H1 (cell line): ENCODE data around the gene SERPINA1. TPM values are rescaled to one million over a fixed set of nuclear protein-coding genes. Genes with fewer than 3 reads are reported as not detected.
"Not testable (repeated sequence)": the region's sequence is repeated elsewhere in the genome, so short reads cannot be mapped to it uniquely, and the experiment has no call there.

ENCODE experiments used
- CTCF ChIA-PET: fragments of 300-600 bp; sonication (Branson Sonifier 250); formaldehyde crosslinking; loops from one replicate; lab custom pipeline; 2021; ENCODE audit not compliant: partially characterized antibody; lab: Charles Lee
- POLR2A ChIA-PET: fragments of 300-600 bp; sonication (Branson Sonifier 250); formaldehyde crosslinking; loops from one replicate; lab custom pipeline; 2021; ENCODE audit warnings: inconsistent platforms; ENCODE audit not compliant: partially characterized antibody; lab: Charles Lee
- DNase-seq, 2 experiments: peaks; one replicate each; pipeline versions ENCODE4 v3.0.0 to v3.0.0-alpha.2; 2010 to 2022; ENCODE audit warnings: low spot score in 2 of 2, low read depth in 1 of 2, mixed read lengths in 1 of 2
- FAIRE-seq: peaks from 2 replicates; lab custom pipeline; 2011; peaks lifted over from hg19 to GRCh38; lab: Jason Lieb, UNC
- H2AFZ ChIP-seq: 2 replicates; pipeline ENCODE4 v1.8.1; 2012; ENCODE audit warnings: low read length, inconsistent platforms
- H2AK5ac ChIP-seq: 2 replicates; pipeline ENCODE4 v1.6.1; 2013; ENCODE audit warnings: low read depth, low read length
- H2BK120ac ChIP-seq: replicated peaks from 2 replicates; pipeline ENCODE3; 2013; ENCODE audit warnings: low read depth, low read length, inconsistent platforms
- H2BK12ac ChIP-seq: 2 replicates; pipeline ENCODE4 v1.6.1; 2013; ENCODE audit warnings: low read depth, low read length
- H2BK15ac ChIP-seq: 2 replicates; pipeline ENCODE4 v1.6.1; 2013; ENCODE audit warnings: low read length
- H2BK20ac ChIP-seq: 2 replicates; pipeline ENCODE4 v1.6.1; 2013; ENCODE audit warnings: low read length
- H2BK5ac ChIP-seq: 2 replicates; pipeline ENCODE4 v1.6.1; 2013; ENCODE audit warnings: low read depth, low read length
- H3K14ac ChIP-seq: 2 replicates; pipeline ENCODE4 v1.6.1; 2013; ENCODE audit warnings: inconsistent platforms; ENCODE audit not compliant: insufficient read length
- H3K18ac ChIP-seq: 2 replicates; pipeline ENCODE4 v1.6.1; 2013; ENCODE audit warnings: low read length; ENCODE audit errors: extremely low read depth
- H3K23ac ChIP-seq: 2 replicates; pipeline ENCODE4 v1.6.1; 2013; ENCODE audit warnings: inconsistent platforms; ENCODE audit not compliant: insufficient read length
- H3K23me2 ChIP-seq: 2 replicates; pipeline ENCODE4 v1.6.1; 2013; ENCODE audit warnings: low read depth, low read length
- H3K27ac ChIP-seq: 2 replicates; pipeline ENCODE4 v1.6.1; 2011; ENCODE audit warnings: low read depth, low read length, inconsistent platforms
- H3K27me3 ChIP-seq, 4 experiments: replicated peaks in 1 of 4; 1 replicate in 1 of 4; 2 replicates in 3 of 4; pipeline versions ENCODE4 v1.6.1 to v1.8.1; 2011 to 2013; ENCODE audit warnings: low read length in 3 of 4, mild to moderate bottlenecking in 3 of 4, inconsistent platforms in 2 of 4, mixed read lengths in 2 of 4, moderate library complexity in 1 of 4; ENCODE audit not compliant: control insufficient read depth in 3 of 4, insufficient read depth in 3 of 4; ENCODE audit errors: extremely low read depth in 1 of 4
- H3K36me3 ChIP-seq, 4 experiments: 2 replicates each; pipeline versions ENCODE4 v1.6.1 to v1.8.1; 2011 to 2013; ENCODE audit warnings: mild to moderate bottlenecking in 4 of 4, low read length in 3 of 4, moderate library complexity in 2 of 4, control low read depth in 1 of 4, inconsistent platforms in 1 of 4; ENCODE audit not compliant: insufficient read depth in 4 of 4, control insufficient read depth in 2 of 4
- H3K4ac ChIP-seq: replicated peaks from 2 replicates; pipeline ENCODE3; 2013; ENCODE audit warnings: low read length, low read depth, mixed read lengths, inconsistent platforms; ENCODE audit not compliant: insufficient read length
- H3K4me1 ChIP-seq, 4 experiments: replicated peaks in 1 of 4; 1 replicate in 1 of 4; 2 replicates in 3 of 4; pipeline versions ENCODE4 v1.6.1 to v1.8.1; 2011 to 2013; ENCODE audit warnings: low read length in 3 of 4, inconsistent platforms in 2 of 4, mixed read lengths in 1 of 4; ENCODE audit not compliant: insufficient read depth in 4 of 4, control insufficient read depth in 3 of 4
- H3K4me2 ChIP-seq, 2 experiments: 2 replicates each; pipeline versions ENCODE4 v1.6.1 to v1.8.1; 2011 to 2013; ENCODE audit warnings: low read depth in 2 of 2, low read length in 2 of 2, control low read depth in 1 of 2, inconsistent platforms in 1 of 2, mild to moderate bottlenecking in 1 of 2; ENCODE audit not compliant: insufficient read depth in 1 of 2
- H3K4me3 ChIP-seq, 4 experiments: fragments of 200-600, 300-600 bp in 1 of 4; sonication (generic), shearing (Covaris generic), sonication (Bioruptor Twin) in 1 of 4; 2 replicates each; pipeline versions ENCODE4 v1.5.1 to v1.8.1; 2011 to 2016; ENCODE audit warnings: low read length in 4 of 4, low read depth in 3 of 4, control low read depth in 2 of 4, inconsistent platforms in 2 of 4, mild to moderate bottlenecking in 2 of 4, mixed read lengths in 1 of 4, moderate library complexity in 1 of 4; ENCODE audit not compliant: insufficient read depth in 2 of 4; ENCODE audit errors: extremely low read depth in 1 of 4
- H3K56ac ChIP-seq: replicated peaks from 2 replicates; pipeline ENCODE3; 2013; ENCODE audit warnings: low read depth, mild to moderate bottlenecking, mixed read lengths, low read length, inconsistent platforms; ENCODE audit not compliant: insufficient read length
- H3K79me1 ChIP-seq: 2 replicates; pipeline ENCODE4 v1.6.1; 2013; ENCODE audit warnings: low read depth, low read length, control low read depth
- H3K79me2 ChIP-seq, 2 experiments: 2 replicates each; pipeline versions ENCODE4 v1.6.1 to v1.8.1; 2012 to 2013; ENCODE audit warnings: low read length in 2 of 2, mild to moderate bottlenecking in 2 of 2, inconsistent platforms in 1 of 2; ENCODE audit not compliant: insufficient read depth in 2 of 2, control insufficient read depth in 1 of 2
- H3K9ac ChIP-seq, 4 experiments: replicated peaks in 1 of 4; 1 replicate in 1 of 4; 2 replicates in 3 of 4; pipeline versions ENCODE4 v1.6.1 to v1.8.1; 2011 to 2013; ENCODE audit warnings: low read depth in 3 of 4, low read length in 3 of 4, control low read depth in 2 of 4, mild to moderate bottlenecking in 2 of 4, moderate library complexity in 2 of 4, inconsistent platforms in 1 of 4; ENCODE audit errors: extremely low read depth in 1 of 4
- H3K9me3 ChIP-seq, 2 experiments: 2 replicates each; pipeline versions ENCODE4 v1.6.1 to v1.8.1; 2012 to 2013; ENCODE audit warnings: mild to moderate bottlenecking in 2 of 2, moderate library complexity in 2 of 2, control low read depth in 1 of 2, inconsistent platforms in 1 of 2, low read depth in 1 of 2, low read length in 1 of 2, mixed read lengths in 1 of 2; ENCODE audit not compliant: insufficient read depth in 2 of 2
- H4K20me1 ChIP-seq, 2 experiments: replicated peaks in 1 of 2; 2 replicates each; pipeline versions ENCODE3 to v1.8.1; 2011 to 2013; ENCODE audit warnings: inconsistent platforms in 2 of 2, low read length in 2 of 2, mild to moderate bottlenecking in 1 of 2; ENCODE audit not compliant: insufficient read depth in 2 of 2, control insufficient read depth in 1 of 2
- H4K5ac ChIP-seq: 2 replicates; pipeline ENCODE4 v1.6.1; 2013; ENCODE audit warnings: low read length, low read depth, mixed read lengths, inconsistent platforms; ENCODE audit not compliant: insufficient read length
- H4K8ac ChIP-seq: 2 replicates; pipeline ENCODE4 v1.8.0; 2013; ENCODE audit warnings: mild to moderate bottlenecking, moderate library complexity, low read length, inconsistent platforms; ENCODE audit not compliant: insufficient read depth; ENCODE audit errors: extremely low read depth
- H4K91ac ChIP-seq: replicated peaks from 2 replicates; pipeline ENCODE3; 2013; ENCODE audit warnings: low read length, mixed read lengths, inconsistent platforms; ENCODE audit not compliant: insufficient read length
- ATF2 ChIP-seq: IDR thresholded peaks from 2 replicates; pipeline ENCODE4 v1.6.1; 2012; ENCODE audit warnings: low read length, inconsistent platforms
- BACH1 ChIP-seq: IDR thresholded peaks from 2 replicates; pipeline ENCODE4 v1.6.1; 2012; ENCODE audit warnings: low read length, improper control_type of control experiment
- E2F6 ChIP-seq: IDR thresholded peaks from 2 replicates; pipeline ENCODE4 v1.6.1; 2012; ENCODE audit warnings: inconsistent platforms
- HDAC6 ChIP-seq: IDR thresholded peaks from one replicate; pipeline ENCODE4 v1.7.1; 2012; ENCODE audit warnings: low read depth, mild to moderate bottlenecking, inconsistent platforms, low read length, moderate library complexity
- SIN3A ChIP-seq, 2 experiments: IDR thresholded peaks in 1 of 2; conservative IDR thresholded peaks in 1 of 2; 2 replicates each; pipeline ENCODE4 v1.6.1; 2011 to 2012; ENCODE audit warnings: low read length in 2 of 2, improper control_type of control experiment in 1 of 2, low read depth in 1 of 2, mild to moderate bottlenecking in 1 of 2
- TCF12 ChIP-seq: IDR thresholded peaks from 2 replicates; pipeline ENCODE4 v1.6.1; 2011; ENCODE audit warnings: low read depth, mild to moderate bottlenecking, low read length
- WGBS, 2 experiments: shearing (Covaris generic) in 1 of 2; methylation state at CpG; one replicate each; pipeline versions ENCODE4 v1.1.6 to v1.1.7; 2013 to 2015; ENCODE audit warnings: low lambda C conversion rate in 2 of 2, mixed read lengths in 2 of 2, inconsistent platforms in 1 of 2, low coverage in 1 of 2, missing lambda C conversion rate in 1 of 2; ENCODE audit not compliant: insufficient replicate concordance in 2 of 2, insufficient coverage in 1 of 2, insufficient read length in 1 of 2; ENCODE audit errors: extremely low coverage in 1 of 2, missing lambda C conversion rate in 1 of 2; 5-methylcytosine and 5-hydroxymethylcytosine counted together
- polyA plus RNA-seq, 7 experiments: library from polyadenylated mRNA; depleted of rRNA in 3 of 7; stranded (reverse) in 5 of 7; unstranded in 2 of 7; fragments of >200 nt in 5 of 7; fragments of 200-250 nt in 2 of 7; gene quantifications; 1 replicate in 5 of 7; 2 replicates in 1 of 7; 4 replicates in 1 of 7; pipeline versions ENCODE4 v1.2.1 to v1.2.3, GENCODE V29; 2011 to 2013; ENCODE audit warnings: missing spikeins in 2 of 7, mixed read lengths in 2 of 7
- total RNA-seq: library from RNA; stranded (reverse); fragmentation: NEBNext Ultra II Directional; extraction: Animal tissue kit (Norgen Biotek cat#: 25700); gene quantifications from 2 replicates; pipeline ENCODE4 v1.2.1, GENCODE V29; 2021

SERPINA1 gene
- total and polyA plus RNA-seq, 2 of the 8 experiments (the other 6 are each of a cell fraction or from before 2014, with no cell fraction given) = 0.08 TPM; not detected in 1

- no peak for TF ChIP-seq ATF2
- no peak for TF ChIP-seq TCF12
- TF ChIP-seq SIN3A (conservative IDR thresholded peaks at IDR 0.05 in 1 of 2, IDR thresholded peaks at IDR 0.05 in 1 of 2; ENCODE audit: low read depth in 1 of 2, low read length in 2 of 2) = no peak
- no peak for TF ChIP-seq E2F6
- TF ChIP-seq BACH1 = no peak
- no peak for TF ChIP-seq HDAC6
- TF ChIP-seq, all 59 proteins: peak for 0
Observed at GRCh38 chr14:94421316-94421715, 32.9 kb upstream of the SERPINA1 start (continued).

GRCh38 chr14:94417497-94418205 is 29.2 kb upstream of the SERPINA1 start:
- H3K14ac ChIP-seq, H2BK120ac ChIP-seq, H3K79me2 ChIP-seq, H3K27me3 ChIP-seq, H2AK5ac ChIP-seq, H3K36me3 ChIP-seq, H4K8ac ChIP-seq, H3K4me3 ChIP-seq, H2BK15ac ChIP-seq, H3K56ac ChIP-seq, H3K4me2 ChIP-seq, H3K79me1 ChIP-seq, H2BK5ac ChIP-seq, H3K18ac ChIP-seq, H4K91ac ChIP-seq, H4K5ac ChIP-seq, H2BK20ac ChIP-seq, H3K4me1 ChIP-seq, H3K23ac ChIP-seq, H4K20me1 ChIP-seq, H2AFZ ChIP-seq, FAIRE-seq, POLR2A ChIA-PET, H3K9ac ChIP-seq, H2BK12ac ChIP-seq, H3K23me2 ChIP-seq, H3K9me3 ChIP-seq, H3K4ac ChIP-seq, CTCF ChIA-PET, H3K27ac ChIP-seq, DNase-seq: not testable (repeated sequence)
- WGBS, 2 experiments = 95% methylated on average over 3 of the region's 3 CpGs; no CpG with 5 or more reads in 1 of the 2 experiments
